NCI-H1092 treated with DMSO at 0.1 percent for 48 hours (cell line): ENCODE data around the gene TMEM163.
"Not testable (repeated sequence)": the region's sequence is repeated elsewhere in the genome, so short reads cannot be mapped to it uniquely, and the experiment has no call there.

Experiments used
- DNase-seq: peaks from one replicate; lab custom pipeline; 2025; lab: John Stamatoyannopoulos, UW

The TMEM163 gene

DNA sequence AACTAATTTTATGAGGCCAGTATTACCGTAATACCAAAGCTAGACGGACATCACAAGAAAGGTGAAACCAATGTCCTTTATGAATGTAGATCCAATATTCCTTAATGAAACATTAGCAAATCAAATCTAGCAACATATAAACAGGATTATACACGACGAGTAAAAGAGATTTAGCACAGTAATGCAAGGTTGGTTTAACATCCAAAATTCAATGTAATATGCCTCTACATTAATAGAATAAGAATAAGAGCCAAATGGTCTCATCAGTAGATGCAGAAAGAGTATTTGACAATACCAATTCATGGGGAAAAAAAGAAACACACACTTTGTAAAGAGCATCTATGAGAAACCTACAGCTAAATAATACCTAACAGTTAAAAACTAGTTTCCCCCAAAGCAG lies 99.5 kb downstream of the TMEM163 start:
- no peak for DNase-seq

DNA sequence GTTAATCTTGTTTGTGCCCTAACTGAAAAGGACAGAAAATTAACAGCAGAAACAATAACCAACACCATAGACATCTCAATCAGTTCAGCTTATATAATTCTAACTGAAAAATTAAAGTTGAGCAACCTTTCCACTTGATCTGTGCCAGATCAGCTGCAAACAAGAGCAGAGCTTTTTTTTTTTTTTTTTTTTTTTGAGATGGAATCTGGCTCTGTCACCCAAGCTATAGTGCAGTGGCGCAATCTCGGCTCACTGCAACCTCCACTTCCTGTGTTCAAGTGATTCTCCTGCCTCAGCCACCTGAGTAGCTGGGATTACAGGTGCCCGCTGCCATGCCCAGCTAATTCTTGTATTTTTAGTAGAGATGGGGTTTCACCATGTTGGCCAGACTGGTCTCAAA lies 103.3 kb downstream of the TMEM163 start:
- not testable (repeated sequence) for DNase-seq

GRCh38 chr2:134611316-134611715 lies 107.5 kb downstream of the TMEM163 start:
- DNase-seq = no peak

DNA sequence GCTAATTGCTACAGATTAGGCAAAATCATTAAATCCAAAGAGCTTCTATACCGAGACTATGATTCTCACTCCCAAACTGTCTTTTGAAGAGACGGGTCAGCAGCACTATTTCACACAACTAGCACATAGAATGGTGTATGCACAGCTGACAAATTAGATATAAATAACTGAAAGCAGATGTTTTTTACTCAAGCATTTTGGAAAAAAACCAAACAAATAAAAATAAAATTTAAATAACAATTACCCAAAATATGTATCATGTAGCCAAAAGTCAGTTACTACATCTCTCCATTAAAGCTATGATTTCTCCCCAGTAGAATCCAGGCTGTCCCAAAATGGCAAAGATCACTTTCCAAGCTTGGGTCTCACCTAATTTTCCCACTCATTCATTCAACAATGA lies 107.9 kb downstream of the TMEM163 start:
- no peak for DNase-seq

GRCh38 chr2:134609924-134610513 lies 108.8 kb downstream of the TMEM163 start:
- DNase-seq = no peak

- no peak for DNase-seq
These were observed 114.8 kb downstream of the TMEM163 start for GRCh38 chr2:134603966-134604365.

DNA sequence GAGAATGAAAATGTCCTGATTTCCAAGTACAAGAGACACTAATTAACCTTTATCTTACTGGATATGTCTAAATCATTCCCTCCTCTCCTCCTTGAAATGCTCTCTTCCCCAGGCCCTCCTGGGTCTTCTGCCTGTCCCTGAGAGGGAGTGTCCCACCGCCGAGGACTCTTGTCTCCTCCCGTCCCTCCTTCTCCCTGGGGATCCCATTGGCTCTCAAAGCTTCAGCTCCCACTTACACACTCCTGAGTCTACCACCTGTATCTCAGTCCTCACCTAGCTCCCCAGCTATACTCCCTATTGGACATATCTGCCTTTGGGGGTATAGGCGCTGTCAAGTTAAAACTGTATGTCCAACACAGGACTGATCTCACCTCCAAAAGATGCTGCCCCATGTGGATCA lies 116.1 kb downstream of the TMEM163 start:
- no peak for DNase-seq

DNA sequence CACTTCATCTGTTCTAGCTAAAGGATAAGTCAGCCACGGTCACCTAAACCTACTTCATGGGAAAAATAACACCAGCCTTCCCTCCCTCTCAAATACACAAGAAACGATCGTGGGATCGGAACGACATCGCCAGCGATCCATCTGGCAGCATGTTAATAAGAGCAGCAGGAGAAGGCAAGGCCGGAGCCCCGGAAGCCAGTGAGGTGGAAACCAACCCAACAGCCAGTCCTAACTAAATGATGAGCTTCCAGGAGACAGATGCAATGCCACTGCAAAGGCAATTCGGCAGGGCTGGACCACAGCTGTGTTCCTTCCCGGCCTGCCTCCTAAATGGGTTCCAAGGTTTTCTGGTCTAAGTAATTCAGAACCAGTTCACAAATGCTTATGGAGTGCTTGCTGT lies 117.5 kb downstream of the TMEM163 start:
- DNase-seq = no peak

DNA sequence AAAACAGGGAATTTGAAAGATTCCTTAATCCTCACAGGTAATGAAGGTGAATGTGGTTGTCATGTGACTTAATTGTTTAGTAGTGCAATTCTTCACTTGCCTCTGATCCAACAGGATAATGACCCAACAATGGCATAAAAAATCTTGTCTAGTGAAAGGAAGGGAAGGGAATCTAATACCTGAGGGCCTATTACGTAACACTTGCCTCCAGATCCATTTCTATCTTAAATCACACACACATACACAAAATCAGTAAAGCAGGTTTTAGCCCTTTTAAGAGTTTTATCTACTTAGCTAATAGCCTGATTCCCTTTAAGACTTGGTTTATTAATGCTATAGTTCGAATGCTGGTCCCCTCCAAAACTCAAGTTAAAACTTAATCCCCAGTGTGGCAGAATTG lies 118.6 kb downstream of the TMEM163 start:
- DNase-seq = no peak

- DNase-seq = no peak
These were observed 119.6 kb downstream of the TMEM163 start for GRCh38 chr2:134599236-134599635.

GRCh38 chr2:134594399-134594798 lies 124.4 kb downstream of the TMEM163 start:
- peak; percentile 33 for DNase-seq

DNA sequence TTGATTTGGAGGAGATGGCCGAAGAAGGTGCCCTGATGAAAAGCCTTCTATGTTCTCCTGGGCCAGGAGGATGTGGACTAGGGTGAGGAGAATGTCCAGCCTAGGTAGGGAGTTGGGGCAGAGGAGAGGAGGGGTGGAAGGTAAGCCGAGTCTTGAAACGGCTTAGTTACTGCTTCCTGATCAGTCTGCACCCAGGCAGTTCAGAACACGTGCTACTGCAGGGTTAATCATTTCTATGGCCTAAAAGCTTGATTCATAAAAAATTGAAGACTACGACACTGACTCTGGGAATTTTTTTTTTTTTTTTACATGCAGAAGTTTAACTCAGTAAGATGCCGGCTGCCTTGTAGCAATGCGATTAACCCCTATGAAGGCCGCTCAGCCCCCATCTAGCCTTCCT lies 125.3 kb downstream of the TMEM163 start:
- no peak for DNase-seq

GRCh38 chr2:134592377-134592776 lies 126.4 kb downstream of the TMEM163 start:
- DNase-seq = no peak

- DNase-seq = no peak
These were observed 127.3 kb downstream of the TMEM163 start for GRCh38 chr2:134591526-134591925.

- DNase-seq = no peak
These were observed 128.1 kb downstream of the TMEM163 start for GRCh38 chr2:134590679-134591078.

GRCh38 chr2:134589171-134590083 lies 129.4 kb downstream of the TMEM163 start:
- DNase-seq = not testable (repeated sequence)

- no peak for DNase-seq
These were observed 130.2 kb downstream of the TMEM163 start for GRCh38 chr2:134588556-134588955.

DNA sequence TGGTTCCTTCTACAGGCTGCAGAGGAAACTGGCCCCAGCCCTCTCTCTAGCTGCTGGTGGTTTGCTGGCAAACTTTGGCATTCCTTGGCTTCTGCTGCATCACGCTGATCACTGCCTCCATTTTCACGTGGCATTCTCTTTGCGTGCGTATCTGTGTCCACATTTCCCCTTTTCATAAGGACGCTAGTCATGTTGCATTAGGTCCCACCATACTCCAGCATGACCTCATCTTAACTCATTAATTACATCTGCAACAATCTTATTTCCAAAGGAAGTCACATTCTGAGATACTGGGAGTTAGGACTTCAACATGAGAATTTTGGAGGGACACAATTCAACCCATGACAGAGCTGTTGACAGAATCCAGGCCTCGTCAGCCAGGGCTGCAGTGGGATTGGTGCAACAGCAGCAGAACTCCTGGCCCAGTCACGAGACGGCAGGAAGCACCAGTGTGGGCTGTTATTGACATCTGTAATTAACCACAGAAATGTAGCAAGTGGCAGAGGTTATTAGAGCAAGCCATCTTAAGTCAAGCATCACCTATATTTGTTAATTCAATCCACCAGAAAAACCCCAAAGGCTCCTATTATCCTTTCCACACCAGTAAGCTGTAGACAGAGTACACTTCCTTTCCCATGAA lies 132.4 kb downstream of the TMEM163 start:
- DNase-seq = no peak

GRCh38 chr2:134583997-134584520 lies 134.7 kb downstream of the TMEM163 start:
- DNase-seq = peak; percentile 7

- DNase-seq = no peak
These were observed 135.3 kb downstream of the TMEM163 start for GRCh38 chr2:134583462-134583861.

DNA sequence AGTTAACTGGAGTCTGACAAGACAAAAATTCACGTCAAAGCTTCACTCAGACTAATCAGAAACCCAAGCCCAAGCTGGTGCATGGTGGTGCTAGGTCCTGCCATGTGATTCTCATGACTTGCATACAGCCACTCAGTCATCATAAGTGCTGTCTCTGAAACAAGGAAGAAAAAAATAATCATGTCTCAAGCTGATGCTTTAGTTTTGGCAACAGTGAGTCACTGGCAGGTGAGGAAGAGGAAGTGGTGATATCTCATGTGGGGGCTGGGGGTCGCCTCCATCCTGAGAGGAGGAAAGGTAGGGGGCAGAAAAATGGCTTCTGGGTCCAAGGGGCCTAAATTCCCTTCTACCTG lies 136.3 kb downstream of the TMEM163 start:
- no peak for DNase-seq

GRCh38 chr2:134581877-134582546 lies 136.8 kb downstream of the TMEM163 start:
- DNase-seq = no peak
